Heart left ventricle (tissue), 16 donors: ENCODE data around the gene CHCHD5. TPM values are rescaled to one million over a fixed set of nuclear protein-coding genes. Genes with fewer than 3 reads are reported as not detected.

ENCODE experiments used
- ATAC-seq, 4 donors: fragments of 200-7000 bp; cut with Tn5 transposase; one replicate each; pipeline ENCODE4 v1.9.1; 2020 to 2022; ENCODE audit warnings: moderate library complexity in 4 of 4, mild to moderate bottlenecking in 3 of 4, moderate number of reproducible peaks in 1 of 4
- DNase-seq, 5 donors: peaks; one replicate each; pipeline ENCODE4 v3.0.0-alpha.2; 2020
- H3K27ac ChIP-seq, 12 donors: fragments of 200-600 bp; sonication (generic) in 4 of 12; one replicate each; pipeline versions ENCODE4 v1.5.0 to v1.8.0; 2016 to 2022; ENCODE audit warnings: mild to moderate bottlenecking in 2 of 12
- H3K27me3 ChIP-seq, 9 donors: fragments of 200-600 bp; sonication (generic) in 2 of 9; one replicate each; pipeline versions ENCODE4 v1.5.1 to v1.8.0; 2016 to 2022; ENCODE audit warnings: mild to moderate bottlenecking in 3 of 9
- H3K36me3 ChIP-seq, 9 donors: fragments of 200-600 bp; sonication (generic) in 2 of 9; one replicate each; pipeline versions ENCODE4 v1.5.0 to v1.8.0; 2018 to 2022; ENCODE audit warnings: mild to moderate bottlenecking in 2 of 9
- H3K4me1 ChIP-seq, 12 donors: fragments of 200-600 bp; sonication (generic) in 4 of 12; one replicate each; pipeline versions ENCODE4 v1.5.0 to v1.8.0; 2016 to 2022; ENCODE audit warnings: mild to moderate bottlenecking in 3 of 12
- H3K4me3 ChIP-seq, 12 donors: fragments of 200-600 bp; sonication (generic) in 4 of 12; one replicate each; pipeline versions ENCODE4 v1.5.0 to v1.8.0; 2017 to 2022; ENCODE audit warnings: mild to moderate bottlenecking in 9 of 12, moderate library complexity in 4 of 12
- H3K9me3 ChIP-seq, 12 donors: fragments of 200-600 bp; sonication (generic) in 4 of 12; one replicate each; pipeline versions ENCODE4 v1.5.0 to v1.8.0; 2016 to 2022; ENCODE audit warnings: mild to moderate bottlenecking in 1 of 12
- POLR2A ChIP-seq, 2 donors: fragments of 450-650 bp; IDR thresholded peaks; one replicate each; pipeline ENCODE4 v1.6.1; 2017; ENCODE audit warnings: antibody characterized with exemption in 2 of 2, mild to moderate bottlenecking in 2 of 2, moderate library complexity in 2 of 2
- WGBS, 4 donors: extraction: QIAGEN DNeasy Blood & Tissue Kit in 2 of 4; methylation state at CpG; one replicate each; pipeline versions ENCODE4 v1.1.5 to v1.1.7; 2013 to 2018; 5-methylcytosine and 5-hydroxymethylcytosine counted together
- intact Hi-C, 10 donors: fragments of 100-400 bp; cut with DNase I; formaldehyde crosslinking; loops; one replicate each; pipeline versions ENCODE4 v1.11.1 to v1.14.2; 2022
- polyA plus RNA-seq, 2 donors: library from polyadenylated mRNA; stranded (reverse); fragments of 200-250 nt; gene quantifications; one replicate each; pipeline ENCODE4 v1.2.3, GENCODE V29; 2013
- total RNA-seq, 9 donors: library from RNA; depleted of rRNA in 2 of 9; stranded (reverse); fragments of >200 nt in 2 of 9; fragmentation: NEBNext Ultra II Directional in 3 of 9; extraction: Animal tissue kit (Norgen Biotek cat#: 25700) in 3 of 9; gene quantifications; one replicate each; pipeline versions ENCODE4 v1.1.0 to v1.2.4, GENCODE V29; 2016 to 2023
- TF ChIP-seq, protein P1 (sequence below), 12 donors: fragments of 200-600 bp; sonication (generic) in 4 of 12; IDR thresholded peaks; one replicate each; pipeline versions ENCODE4 v1.5.0 to v1.8.0; 2018 to 2022; ENCODE audit warnings: antibody characterized with exemption in 12 of 12, mild to moderate bottlenecking in 5 of 12
- donor health status: ischemic (EF 13 %, LVEDD 7.1; RV severe dilation, severe dysfunction).
- donor health status: healthy with polysubstance abuse.
- donor health status: DM: no; HTN: yes; CAD: no.
- donor health status: DM: no; HTN: no; CAD: no.
- donor health status: ischemic (EF 25% LVEDD 6.9; RV normal size, moderate dysfunction).
- donor health status: ischemic (EF 25% LVEDD 5.7; RV mildly dilated, moderate dysfunction).
- donor health status: healthy.
- donor health status: DM: yes; HTN: yes; CAD: no.
- donor health status: ischemic (EF 35%, LVEDD 5.7; RV mildly dilated, moderate dysfunction).
- donor health status: nonischemic (EF 11% LVEDD 7.7; RV severe dilation, severe dysfunction).
- donor health status: DM: yes; HTN: yes; CAD: no.
- donor health status: PGD.
- donor health status: ischemic (EF 29% LVEDD 5.4; RV normal size, mild dysfunction).
- donor health status: nonischemic (EF 23%, LVEDD 6.1; RV moderate dilation, normal function).

Gene CHCHD5
- total and polyA plus RNA-seq, 11 donors, result 18.6 to 32.2 (median 23.4) TPM

DNA sequence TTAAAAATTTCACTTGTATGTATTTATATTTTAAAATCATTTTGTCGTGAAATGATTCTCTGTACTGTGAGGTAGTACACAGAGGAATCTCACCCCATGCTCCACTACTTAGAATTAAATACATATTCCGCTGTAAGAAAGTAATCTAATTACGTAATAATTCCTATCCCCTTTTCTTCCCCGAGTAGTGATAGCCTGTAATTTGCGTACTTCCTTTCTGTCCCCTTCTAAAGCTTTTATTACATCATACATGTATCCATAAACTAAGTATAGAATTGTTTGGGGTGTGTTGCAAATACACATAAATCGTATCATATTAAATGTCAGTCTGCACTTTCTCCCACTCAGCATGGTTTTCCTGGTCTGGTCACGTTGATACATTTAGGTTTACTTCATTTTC, 12.4 kb upstream of the CHCHD5 start:
- 87 to 90% (median 88%) methylated on average over 7 of the region's 7 CpGs for WGBS, 4 donors
- Histone ChIP-seq H3K36me3 (peaks cover 8 to 100% (median 96%) of the 10 kb centered on the region in 9 donors), H3K27me3 (no peaks in the 10 kb centered on the region), H3K9me3 (peaks cover 0 to 14% (median 0%) of the 10 kb centered on the region in 12 donors), H3K27ac (no peak overlapping the region), H3K4me3 (no peak overlapping the region), H3K4me1 (no peaks in the 10 kb centered on the region)
- TF ChIP-seq, protein P1, sequence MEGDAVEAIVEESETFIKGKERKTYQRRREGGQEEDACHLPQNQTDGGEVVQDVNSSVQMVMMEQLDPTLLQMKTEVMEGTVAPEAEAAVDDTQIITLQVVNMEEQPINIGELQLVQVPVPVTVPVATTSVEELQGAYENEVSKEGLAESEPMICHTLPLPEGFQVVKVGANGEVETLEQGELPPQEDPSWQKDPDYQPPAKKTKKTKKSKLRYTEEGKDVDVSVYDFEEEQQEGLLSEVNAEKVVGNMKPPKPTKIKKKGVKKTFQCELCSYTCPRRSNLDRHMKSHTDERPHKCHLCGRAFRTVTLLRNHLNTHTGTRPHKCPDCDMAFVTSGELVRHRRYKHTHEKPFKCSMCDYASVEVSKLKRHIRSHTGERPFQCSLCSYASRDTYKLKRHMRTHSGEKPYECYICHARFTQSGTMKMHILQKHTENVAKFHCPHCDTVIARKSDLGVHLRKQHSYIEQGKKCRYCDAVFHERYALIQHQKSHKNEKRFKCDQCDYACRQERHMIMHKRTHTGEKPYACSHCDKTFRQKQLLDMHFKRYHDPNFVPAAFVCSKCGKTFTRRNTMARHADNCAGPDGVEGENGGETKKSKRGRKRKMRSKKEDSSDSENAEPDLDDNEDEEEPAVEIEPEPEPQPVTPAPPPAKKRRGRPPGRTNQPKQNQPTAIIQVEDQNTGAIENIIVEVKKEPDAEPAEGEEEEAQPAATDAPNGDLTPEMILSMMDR (IDR thresholded peaks at IDR 0.05), result no peak
- DNase-seq (no peak), ATAC-seq (no peak)
- intact Hi-C loops, result loop anchor here in 1 of 10 donors (10.0 kb wide), 1 partner anchor 87 kb away; the partner anchor contains the start of gene TTL

DNA sequence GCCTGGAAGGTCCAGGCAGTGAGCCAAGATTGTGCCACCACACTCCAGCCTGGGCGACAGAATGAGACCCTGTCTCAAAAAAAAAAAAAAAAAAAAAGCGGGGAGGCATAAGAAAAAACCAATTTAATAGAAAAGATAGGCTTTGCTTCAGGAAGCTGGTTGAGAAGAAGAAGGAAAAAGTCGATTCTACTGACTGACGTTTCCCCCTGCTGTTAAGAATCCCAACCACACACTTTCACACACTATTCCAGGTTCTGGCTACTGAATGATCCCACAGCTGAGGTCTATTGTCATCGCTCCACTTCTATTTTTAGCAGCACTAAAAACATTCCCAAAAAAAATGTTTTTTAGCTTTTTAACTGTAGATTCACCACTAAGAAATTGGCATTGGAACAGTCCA, 6.7 kb upstream of the CHCHD5 start:
- H3K9me3 ChIP-seq, result no peaks in the 10 kb centered on the region
- H3K4me3 ChIP-seq, result no peak overlapping the region
- 40 to 49% (median 42%) methylated on average over 5 of the region's 5 CpGs for WGBS, 4 donors
- no peak for TF ChIP-seq POLR2A (IDR thresholded peaks at IDR 0.05)
- H3K36me3 ChIP-seq, result peaks cover 2 to 42% (median 39%) of the 10 kb centered on the region in 9 donors
- H3K27me3 ChIP-seq, result no peaks in the 10 kb centered on the region
- intact Hi-C loops, result loop anchor here in 1 of 10 donors (10.0 kb wide), 1 partner anchor 93 kb away; the partner anchor contains the start of gene TTL
- H3K27ac ChIP-seq, result no peak overlapping the region
- ATAC-seq (no peak), DNase-seq (no peak)
- H3K4me1 ChIP-seq, result peaks cover 0 to 9% (median under 1%) of the 10 kb centered on the region in 12 donors

DNA sequence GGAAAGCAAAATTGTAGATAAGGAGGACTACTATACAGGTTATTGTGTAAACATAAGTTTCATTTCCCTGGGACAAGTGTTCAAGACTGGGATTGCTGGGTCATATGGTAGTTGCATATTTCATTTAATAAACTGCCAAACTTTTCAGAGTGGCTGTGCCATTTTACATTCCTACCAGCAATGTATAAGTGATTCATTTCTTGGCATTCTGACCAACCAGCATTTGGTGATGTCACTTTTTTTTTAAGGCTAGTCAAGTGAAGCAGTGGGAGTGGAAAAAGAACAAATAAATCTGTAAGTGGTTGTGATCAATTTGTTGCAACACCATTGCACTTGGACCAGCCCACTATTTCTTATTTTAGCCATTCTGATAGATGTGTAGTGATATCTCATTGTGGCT, 5.2 kb upstream of the CHCHD5 start:
- peaks cover 0 to 27% (median 24%) of the 10 kb centered on the region in 9 donors for H3K36me3 ChIP-seq
- H3K4me3 ChIP-seq, result no peak overlapping the region
- no peaks in the 10 kb centered on the region for H3K9me3 ChIP-seq
- intact Hi-C loops, result loop anchor here in 1 of 10 donors (10.0 kb wide), 1 partner anchor 94 kb away; the partner anchor contains the start of gene TTL
- H3K27ac ChIP-seq, result no peak overlapping the region
- DNase-seq (no peak), ATAC-seq (no peak)
- TF ChIP-seq, protein P1 (IDR thresholded peaks at IDR 0.05), result no peak
- TF ChIP-seq POLR2A (IDR thresholded peaks at IDR 0.05), result no peak
- H3K27me3 ChIP-seq, result no peaks in the 10 kb centered on the region
- H3K4me1 ChIP-seq, result peaks cover 0 to 18% (median 7%) of the 10 kb centered on the region in 12 donors

DNA sequence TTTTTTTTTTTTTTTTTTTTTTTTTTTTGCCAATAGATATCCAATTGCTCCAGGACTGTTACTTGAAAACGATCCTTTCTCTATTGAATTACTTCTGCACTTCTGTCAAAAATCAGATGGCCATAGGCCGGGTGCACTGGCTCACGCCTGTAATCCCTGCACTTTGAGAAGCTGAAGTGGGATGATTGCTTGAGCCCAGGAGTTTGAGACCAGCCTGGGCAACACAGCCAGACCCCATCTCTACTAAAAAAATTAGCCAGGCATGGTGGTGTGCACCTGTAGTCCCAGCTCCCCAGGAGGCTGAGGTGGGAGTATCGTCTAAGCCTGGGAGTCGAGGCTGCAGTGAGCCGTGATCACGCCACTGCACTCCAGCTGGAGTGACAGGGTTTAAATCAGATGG, 4.3 kb upstream of the CHCHD5 start:
- intact Hi-C loops, result loop anchor here in 7 of 10 donors (5.0 to 10.0 kb wide), 7 partner anchors 38 to 455 kb away; partner anchors contain the start of genes TTL (in 4 of the 7), POLR1B (in 3 of the 7), ZC3H6 (in 3 of the 7) and ZC3H8 (in 1 of the 7)
- H3K4me3 ChIP-seq, result no peak overlapping the region
- H3K9me3 ChIP-seq, result no peaks in the 10 kb centered on the region
- H3K4me1 ChIP-seq, result peaks cover under 1 to 22% (median 10%) of the 10 kb centered on the region in 12 donors
- TF ChIP-seq POLR2A (IDR thresholded peaks at IDR 0.05), result no peak
- TF ChIP-seq, protein P1 (IDR thresholded peaks at IDR 0.05), result no peak
- H3K36me3 ChIP-seq, result peaks cover 0 to 19% (median 16%) of the 10 kb centered on the region in 9 donors
- no peak for DNase-seq
- no peak for ATAC-seq
- no peaks in the 10 kb centered on the region for H3K27me3 ChIP-seq
- WGBS, 4 donors, result 90 to 94% (median 92%) methylated on average over 7 of the region's 7 CpGs
- no peak overlapping the region for H3K27ac ChIP-seq
